Fibroblast of skin of abdomen (primary cell): ENCODE measurements around the gene FFAR3.

ENCODE experiments used
- DNase-seq: peaks from one replicate; pipeline ENCODE4 v3.0.0-alpha.2; 2013

Gene FFAR3

GRCh38 chr19:35331551-35332214, 26.6 kb upstream of the FFAR3 start:
- no peak for DNase-seq

GRCh38 chr19:35332817-35333216, 25.4 kb upstream of the FFAR3 start:
- no peak for DNase-seq

- no peak for DNase-seq
Observed at GRCh38 chr19:35334144-35334753, 24.0 kb upstream of the FFAR3 start.

- no peak for DNase-seq
Observed at GRCh38 chr19:35336166-35336955, 21.9 kb upstream of the FFAR3 start.

GRCh38 chr19:35337097-35337983, 20.9 kb upstream of the FFAR3 start:
- DNase-seq, result no peak

GRCh38 chr19:35337984-35338296, 20.3 kb upstream of the FFAR3 start:
- no peak for DNase-seq

- no peak for DNase-seq
Observed at GRCh38 chr19:35340431-35340830, 17.8 kb upstream of the FFAR3 start.

GRCh38 chr19:35341006-35341405, 17.3 kb upstream of the FFAR3 start:
- no peak for DNase-seq

- DNase-seq, result no peak
Observed at GRCh38 chr19:35341565-35342225, 16.6 kb upstream of the FFAR3 start.

GRCh38 chr19:35342430-35342829, 15.8 kb upstream of the FFAR3 start:
- no peak for DNase-seq

GRCh38 chr19:35344511-35345031, 13.7 kb upstream of the FFAR3 start:
- no peak for DNase-seq

- no peak for DNase-seq
Observed at GRCh38 chr19:35345671-35346111, 12.6 kb upstream of the FFAR3 start.

GRCh38 chr19:35346193-35347052, 11.8 kb upstream of the FFAR3 start:
- no peak for DNase-seq

GRCh38 chr19:35347171-35347929, 10.9 kb upstream of the FFAR3 start, which contains the start of gene FFAR1:
Gene FFAR1, plus strand, starts transcription at chr19:35347902. Its CDS starts 3,650 bp downstream, at chr19:35351552.
- no peak for DNase-seq

- no peak for DNase-seq
Observed at GRCh38 chr19:35347930-35348298, 10.3 kb upstream of the FFAR3 start.

- no peak for DNase-seq
Observed at GRCh38 chr19:35348911-35349611, 9.2 kb upstream of the FFAR3 start.

- DNase-seq, result no peak
Observed at GRCh38 chr19:35349614-35350521, 8.4 kb upstream of the FFAR3 start.

- DNase-seq, result no peak
Observed at GRCh38 chr19:35350591-35350990, 7.7 kb upstream of the FFAR3 start.
